ENCODE data around the gene ROBO4. TPM values are rescaled to one million over a fixed set of nuclear protein-coding genes. Genes with fewer than 3 reads are reported as not detected.

ROBO4 gene
- total and polyA plus RNA-seq, 4 donors: 2.4 to 41.9 (median 11.2) TPM

GRCh38 chr11:124922831-124923230 is 25.2 kb upstream of the ROBO4 start:
- DNase-seq: no peak
- intact Hi-C loops (cut with DNase I): no loop called here

GRCh38 chr11:124920870-124921609 is 23.4 kb upstream of the ROBO4 start:
- H3K36me3 ChIP-seq (ENCODE audit: control insufficient read depth in 1 of 2, insufficient read depth in 2 of 2, low read length in 1 of 2): no peaks in the 10 kb centered on the region
- H3K27ac ChIP-seq (ENCODE audit: low read depth in 1 of 2, low read length in 2 of 2): no peak overlapping the region
- ATAC-seq (ENCODE audit: low FRiP score) (peak; percentile 78), DNase-seq (peak; percentile 85 to 90)
- 5% methylated on average over 60 to 82 of the region's 82 CpGs for WGBS, 2 donors
- no peaks in the 10 kb centered on the region for H3K4me1 ChIP-seq (ENCODE audit: control insufficient read depth in 1 of 2, insufficient read depth in 2 of 2, low read length in 2 of 2)
- H3K9me3 ChIP-seq (ENCODE audit: control insufficient read depth, low read length): no peaks in the 10 kb centered on the region
- no peaks in the 10 kb centered on the region for H3K27me3 ChIP-seq (ENCODE audit: control insufficient read depth in 1 of 2, insufficient read depth in 2 of 2, low read length in 1 of 2)
- peak overlapping the region; percentile 22 to 27 for H3K4me3 ChIP-seq (ENCODE audit: low read length in 2 of 2)
- intact Hi-C loops (cut with DNase I): no loop called here

More at GRCh38 chr11:124922831-124923230, 25.2 kb upstream of the ROBO4 start:
- H3K4me1 ChIP-seq (ENCODE audit: control insufficient read depth in 1 of 2, insufficient read depth in 2 of 2, low read length in 2 of 2): no peaks in the 10 kb centered on the region
- H3K9me3 ChIP-seq (ENCODE audit: control insufficient read depth, low read length): no peaks in the 10 kb centered on the region
- H3K4me3 ChIP-seq (ENCODE audit: low read length in 2 of 2): no peak overlapping the region
- no peaks in the 10 kb centered on the region for H3K36me3 ChIP-seq (ENCODE audit: control insufficient read depth in 1 of 2, insufficient read depth in 2 of 2, low read length in 1 of 2)
- H3K27ac ChIP-seq (ENCODE audit: low read depth in 1 of 2, low read length in 2 of 2): no peak overlapping the region
- H3K27me3 ChIP-seq (ENCODE audit: control insufficient read depth in 1 of 2, insufficient read depth in 2 of 2, low read length in 1 of 2): no peaks in the 10 kb centered on the region
- no peak for ATAC-seq (ENCODE audit: low FRiP score)
- WGBS, 2 donors: 90 to 94% methylated on average over 4 of the region's 4 CpGs

DNA sequence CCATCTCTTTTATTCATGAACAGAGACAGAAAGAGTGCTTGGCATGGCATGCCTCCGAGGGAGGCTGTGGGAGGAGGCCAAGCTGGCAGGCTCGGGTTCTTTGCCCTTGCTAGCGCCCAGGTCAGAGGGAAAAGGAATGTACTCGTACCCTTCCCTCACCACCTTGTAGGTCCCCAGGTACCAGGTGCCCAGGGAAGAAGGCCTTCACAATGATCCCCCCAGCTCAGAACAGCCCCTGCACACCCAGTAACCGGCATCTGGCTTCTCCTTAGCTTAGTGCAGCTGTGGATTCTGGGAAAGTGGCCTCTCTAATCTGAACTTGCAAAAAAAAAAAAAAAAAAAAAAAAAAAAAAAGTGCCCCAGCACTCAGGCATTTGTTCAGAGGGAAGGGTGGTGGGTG is 22.7 kb upstream of the ROBO4 start:
- no peaks in the 10 kb centered on the region for H3K4me1 ChIP-seq (ENCODE audit: control insufficient read depth in 1 of 2, insufficient read depth in 2 of 2, low read length in 2 of 2)
- H3K27ac ChIP-seq (ENCODE audit: low read depth in 1 of 2, low read length in 2 of 2): no peak overlapping the region
- no peaks in the 10 kb centered on the region for H3K9me3 ChIP-seq (ENCODE audit: control insufficient read depth, low read length)
- ATAC-seq (ENCODE audit: low FRiP score) (no peak), DNase-seq (no peak)
- no peaks in the 10 kb centered on the region for H3K27me3 ChIP-seq (ENCODE audit: control insufficient read depth in 1 of 2, insufficient read depth in 2 of 2, low read length in 1 of 2)
- no peaks in the 10 kb centered on the region for H3K36me3 ChIP-seq (ENCODE audit: control insufficient read depth in 1 of 2, insufficient read depth in 2 of 2, low read length in 1 of 2)
- 91 to 97% methylated on average over 5 of the region's 5 CpGs for WGBS, 2 donors
- no peak overlapping the region for H3K4me3 ChIP-seq (ENCODE audit: low read length in 2 of 2)
- intact Hi-C loops (cut with DNase I): no loop called here

DNA sequence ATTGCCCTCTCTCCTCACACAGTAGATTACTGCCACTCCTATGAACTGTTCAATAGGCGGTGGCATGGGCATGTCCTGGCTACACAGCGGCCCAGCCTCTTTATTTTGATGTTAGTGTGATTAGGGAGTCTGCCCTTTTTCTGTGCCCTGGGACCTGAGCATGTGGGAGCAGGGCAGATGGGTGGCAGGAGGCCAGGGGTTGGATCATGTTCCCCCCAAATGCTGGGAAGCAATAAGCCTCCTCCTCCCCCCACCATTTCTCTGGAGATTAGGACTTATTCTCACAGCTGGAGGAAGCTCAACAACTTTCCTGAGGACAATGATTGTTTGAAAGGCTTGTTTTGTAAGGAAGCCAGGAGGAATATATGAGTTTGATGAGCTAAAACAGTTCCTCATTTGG is 22.2 kb upstream of the ROBO4 start:
- Histone ChIP-seq H3K4me1 (ENCODE audit: control insufficient read depth in 1 of 2, insufficient read depth in 2 of 2, low read length in 2 of 2) (no peaks in the 10 kb centered on the region), H3K9me3 (ENCODE audit: control insufficient read depth, low read length) (no peaks in the 10 kb centered on the region), H3K27me3 (ENCODE audit: control insufficient read depth in 1 of 2, insufficient read depth in 2 of 2, low read length in 1 of 2) (no peaks in the 10 kb centered on the region), H3K36me3 (ENCODE audit: control insufficient read depth in 1 of 2, insufficient read depth in 2 of 2, low read length in 1 of 2) (no peaks in the 10 kb centered on the region), H3K4me3 (ENCODE audit: low read length in 2 of 2) (no peak overlapping the region), H3K27ac (ENCODE audit: low read depth in 1 of 2, low read length in 2 of 2) (no peak overlapping the region)
- intact Hi-C loops (cut with DNase I): no loop called here
- no peak for DNase-seq
- 98% methylated on average over 2 of the region's 2 CpGs for WGBS, 2 donors
- ATAC-seq (ENCODE audit: low FRiP score): no peak

- no peaks in the 10 kb centered on the region for H3K36me3 ChIP-seq (ENCODE audit: control insufficient read depth in 1 of 2, insufficient read depth in 2 of 2, low read length in 1 of 2)
- no peaks in the 10 kb centered on the region for H3K4me1 ChIP-seq (ENCODE audit: control insufficient read depth in 1 of 2, insufficient read depth in 2 of 2, low read length in 2 of 2)
- DNase-seq (no peak), ATAC-seq (ENCODE audit: low FRiP score) (no peak)
- H3K27ac ChIP-seq (ENCODE audit: low read depth in 1 of 2, low read length in 2 of 2): no peak within 1 kb of the TSS
- no peaks in the 10 kb centered on the region for H3K27me3 ChIP-seq (ENCODE audit: control insufficient read depth in 1 of 2, insufficient read depth in 2 of 2, low read length in 1 of 2)
- 88 to 89% methylated on average over 3 of the region's 3 CpGs for WGBS, 2 donors
- no peaks in the 10 kb centered on the region for H3K9me3 ChIP-seq (ENCODE audit: control insufficient read depth, low read length)
- intact Hi-C loops (cut with DNase I): no loop called here
- H3K4me3 ChIP-seq (ENCODE audit: low read length in 2 of 2): no peak within 1 kb of the TSS
Measured at GRCh38 chr11:124918950-124919349, 21.3 kb upstream of the ROBO4 start, which contains the start of gene HEPN1. Gene HEPN1, plus strand, starts transcription at chr11:124919250.

DNA sequence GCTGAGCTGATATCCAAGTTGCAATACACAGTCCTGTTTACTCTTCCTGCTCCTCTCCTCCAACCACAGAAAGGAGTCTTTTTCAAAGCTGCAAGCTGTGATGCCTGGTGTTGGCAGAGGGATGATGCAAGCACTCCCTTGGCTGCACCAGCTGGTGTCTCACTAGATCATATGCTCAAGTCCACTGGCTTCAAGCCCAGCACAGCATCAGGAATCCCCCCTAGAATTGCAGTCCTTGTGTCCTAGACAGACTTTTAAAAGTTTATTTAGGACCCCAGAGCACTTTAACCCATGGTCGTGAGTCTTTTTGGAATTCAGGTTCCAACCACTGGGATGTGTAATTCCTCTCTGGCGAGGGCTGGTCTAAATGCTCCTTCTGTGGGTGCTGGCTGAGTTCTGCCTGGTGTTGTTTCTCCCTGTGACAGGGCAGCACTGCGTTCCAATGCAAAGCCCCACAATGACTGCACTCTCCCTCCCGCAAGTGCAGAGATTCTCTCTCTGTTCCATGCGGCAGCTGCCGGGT is 19.5 kb upstream of the ROBO4 start:
- H3K36me3 ChIP-seq (ENCODE audit: control insufficient read depth in 1 of 2, insufficient read depth in 2 of 2, low read length in 1 of 2): no peaks in the 10 kb centered on the region
- H3K9me3 ChIP-seq (ENCODE audit: control insufficient read depth, low read length): no peaks in the 10 kb centered on the region
- H3K4me3 ChIP-seq (ENCODE audit: low read length in 2 of 2): no peak overlapping the region
- no peaks in the 10 kb centered on the region for H3K27me3 ChIP-seq (ENCODE audit: control insufficient read depth in 1 of 2, insufficient read depth in 2 of 2, low read length in 1 of 2)
- no peak for ATAC-seq (ENCODE audit: low FRiP score)
- no peak overlapping the region for H3K27ac ChIP-seq (ENCODE audit: low read depth in 1 of 2, low read length in 2 of 2)
- WGBS, 2 donors: 73 to 80% methylated on average over 6 of the region's 6 CpGs
- H3K4me1 ChIP-seq (ENCODE audit: control insufficient read depth in 1 of 2, insufficient read depth in 2 of 2, low read length in 2 of 2): no peaks in the 10 kb centered on the region
- no peak for DNase-seq
- intact Hi-C loops (cut with DNase I): no loop called here

- H3K4me1 ChIP-seq (ENCODE audit: control insufficient read depth in 1 of 2, insufficient read depth in 2 of 2, low read length in 2 of 2): no peaks in the 10 kb centered on the region
Measured at GRCh38 chr11:124916370-124916710, 18.7 kb upstream of the ROBO4 start.

DNA sequence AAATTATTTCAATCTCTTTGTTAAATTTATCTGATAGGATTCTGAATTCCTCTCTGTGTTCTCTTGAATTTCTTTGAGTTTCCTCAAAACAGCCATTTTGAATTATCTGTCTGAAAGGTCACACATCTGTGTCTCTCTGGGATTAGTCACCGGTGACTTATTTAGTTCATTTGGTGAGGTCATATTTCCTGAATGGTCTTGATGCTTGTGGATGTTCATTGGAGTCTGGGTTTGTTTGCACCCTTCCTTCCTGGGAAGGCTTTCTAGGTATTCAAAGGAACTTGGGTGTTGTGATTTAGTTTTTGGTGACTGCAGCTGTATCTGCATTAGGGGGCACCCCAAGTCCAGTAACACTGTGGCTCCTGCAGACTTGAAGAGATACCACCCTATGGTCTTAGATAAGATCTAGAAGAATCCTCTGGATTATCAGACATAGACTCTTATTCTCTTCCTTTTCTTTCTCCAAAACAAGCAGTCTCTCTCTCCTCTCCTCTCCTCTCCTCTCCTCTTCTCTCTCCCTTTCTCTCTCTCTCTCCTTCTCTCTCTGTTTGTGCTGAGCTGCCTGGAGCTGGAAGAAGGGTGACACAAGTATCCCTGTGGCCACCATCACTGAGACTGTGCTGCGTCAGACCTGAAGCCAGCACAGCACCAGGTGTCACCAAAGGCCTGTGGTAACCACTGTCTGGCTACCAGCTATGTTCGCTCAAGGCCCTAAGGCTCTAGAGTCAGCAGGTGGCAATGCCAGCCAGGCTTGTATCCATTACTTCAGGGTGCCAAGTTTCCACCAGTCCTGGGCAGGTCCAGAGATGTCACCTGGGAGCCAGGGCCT is 18.1 kb upstream of the ROBO4 start:
- WGBS, 2 donors: 73 to 81% methylated on average over 3 of the region's 3 CpGs
- H3K36me3 ChIP-seq (ENCODE audit: control insufficient read depth in 1 of 2, insufficient read depth in 2 of 2, low read length in 1 of 2): no peaks in the 10 kb centered on the region
- peaks cover 2% of the 10 kb centered on the region for H3K9me3 ChIP-seq (ENCODE audit: control insufficient read depth, low read length)
- no peaks in the 10 kb centered on the region for H3K4me1 ChIP-seq (ENCODE audit: control insufficient read depth in 1 of 2, insufficient read depth in 2 of 2, low read length in 2 of 2)
- ATAC-seq (ENCODE audit: low FRiP score) (no peak), DNase-seq (no peak)
- intact Hi-C loops (cut with DNase I): no loop called here
- H3K4me3 ChIP-seq (ENCODE audit: low read length in 2 of 2): no peak overlapping the region
- no peak overlapping the region for H3K27ac ChIP-seq (ENCODE audit: low read depth in 1 of 2, low read length in 2 of 2)
- H3K27me3 ChIP-seq (ENCODE audit: control insufficient read depth in 1 of 2, insufficient read depth in 2 of 2, low read length in 1 of 2): no peaks in the 10 kb centered on the region

More at GRCh38 chr11:124916370-124916710, 18.7 kb upstream of the ROBO4 start:
- no peaks in the 10 kb centered on the region for H3K36me3 ChIP-seq (ENCODE audit: control insufficient read depth in 1 of 2, insufficient read depth in 2 of 2, low read length in 1 of 2)
- ATAC-seq (ENCODE audit: low FRiP score): no peak
- no peak overlapping the region for H3K4me3 ChIP-seq (ENCODE audit: low read length in 2 of 2)
- no peak for DNase-seq
- H3K9me3 ChIP-seq (ENCODE audit: control insufficient read depth, low read length): peaks cover 2% of the 10 kb centered on the region
- no peak overlapping the region for H3K27ac ChIP-seq (ENCODE audit: low read depth in 1 of 2, low read length in 2 of 2)
- H3K27me3 ChIP-seq (ENCODE audit: control insufficient read depth in 1 of 2, insufficient read depth in 2 of 2, low read length in 1 of 2): no peaks in the 10 kb centered on the region
- intact Hi-C loops (cut with DNase I): no loop called here
